Heart left ventricle (tissue), 13 donors: ENCODE results near the gene ARRDC4.

Experiments used
- CTCF ChIP-seq, 12 donors: fragments of 200-600 bp; sonication (generic) in 4 of 12; IDR thresholded peaks; one replicate each; pipeline versions ENCODE4 v1.5.0 to v1.8.0; 2018 to 2022; ENCODE audit warnings: antibody characterized with exemption in 12 of 12, mild to moderate bottlenecking in 5 of 12
- POLR2A ChIP-seq, 2 donors: fragments of 450-650 bp; IDR thresholded peaks; one replicate each; pipeline ENCODE4 v1.6.1; 2017; ENCODE audit warnings: antibody characterized with exemption in 2 of 2, mild to moderate bottlenecking in 2 of 2, moderate library complexity in 2 of 2
- donor health status: ischemic (EF 13 %, LVEDD 7.1; RV severe dilation, severe dysfunction).
- donor health status: DM: no; HTN: yes; CAD: no.
- donor health status: DM: no; HTN: no; CAD: no.
- donor health status: ischemic (EF 25% LVEDD 6.9; RV normal size, moderate dysfunction).
- donor health status: ischemic (EF 25% LVEDD 5.7; RV mildly dilated, moderate dysfunction).
- donor health status: ischemic (EF 35%, LVEDD 5.7; RV mildly dilated, moderate dysfunction).
- donor health status: nonischemic (EF 11% LVEDD 7.7; RV severe dilation, severe dysfunction).
- donor health status: DM: yes; HTN: yes; CAD: no.
- donor health status: PGD.
- donor health status: ischemic (EF 29% LVEDD 5.4; RV normal size, mild dysfunction).
- donor health status: nonischemic (EF 23%, LVEDD 6.1; RV moderate dilation, normal function).

GRCh38 chr15:97976129-97976528 is 15.6 kb downstream of the ARRDC4 start:
- TF ChIP-seq CTCF (IDR thresholded peaks at IDR 0.05) (no peak), POLR2A (IDR thresholded peaks at IDR 0.05) (no peak)
